Lung microvascular endothelial cell (primary cell): ENCODE data around the gene SLC26A1. TPM values are rescaled to one million over a fixed set of nuclear protein-coding genes. Genes with fewer than 3 reads are reported as not detected.

Source experiments
- DNase-seq, 2 donors: peaks; one replicate each; pipeline versions ENCODE4 v3.0.0 to v3.0.0-alpha.2; 2010; ENCODE audit warnings: low read depth in 2 of 2
- total RNA-seq: library from RNA; depleted of rRNA; stranded (reverse); fragments of >200 nt; gene quantifications from 2 replicates; pipeline ENCODE4 v1.2.1, GENCODE V29; 2014

SLC26A1 gene
- total RNA-seq, 1 donor from 2014 or later: 0.20 TPM

GRCh38 chr4:1014291-1015167 lies 21.3 kb upstream of the SLC26A1 start:
- no peak for DNase-seq

DNA sequence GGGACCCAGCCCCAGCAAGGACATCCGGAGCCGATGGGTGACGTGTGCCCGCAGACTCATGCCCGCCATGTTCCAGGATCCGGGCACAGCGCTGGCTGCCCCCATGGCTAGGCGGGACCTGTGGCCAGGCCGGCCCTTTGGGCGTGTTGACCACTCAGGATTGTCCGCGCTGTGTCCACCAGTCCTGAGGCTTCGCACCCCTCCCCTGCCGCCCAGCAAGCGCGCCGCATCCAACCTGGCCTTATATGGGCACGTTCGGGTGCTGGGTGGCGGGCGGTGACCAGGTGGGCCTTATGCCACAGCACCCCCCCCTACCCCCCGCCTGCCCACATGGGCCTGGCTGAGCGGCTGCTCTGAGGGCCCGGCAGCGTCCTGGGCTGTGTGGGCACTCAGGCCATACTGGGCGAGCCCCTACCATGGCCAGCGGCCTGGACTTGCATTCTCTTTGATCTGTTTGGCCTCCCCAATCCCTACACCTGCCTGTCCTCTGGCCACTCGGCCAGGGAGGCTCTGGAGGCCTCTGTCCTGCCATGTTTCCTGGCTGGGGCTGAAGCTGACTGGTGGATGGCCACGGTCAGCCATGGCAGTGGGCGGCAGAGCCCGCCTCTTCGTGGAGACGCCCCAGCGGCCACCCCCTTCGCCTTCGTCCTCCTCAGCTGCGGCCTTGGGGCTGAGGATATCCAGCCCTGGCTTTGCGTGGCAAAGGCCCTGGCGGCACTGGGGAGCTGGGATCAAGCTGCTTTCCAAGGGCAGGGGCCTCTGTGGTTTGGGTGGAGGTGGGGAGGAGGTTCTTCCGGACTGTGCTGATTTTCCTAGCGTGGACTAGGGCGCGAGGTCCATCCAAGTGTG lies 20.2 kb upstream of the SLC26A1 start:
- DNase-seq: no peak

DNA sequence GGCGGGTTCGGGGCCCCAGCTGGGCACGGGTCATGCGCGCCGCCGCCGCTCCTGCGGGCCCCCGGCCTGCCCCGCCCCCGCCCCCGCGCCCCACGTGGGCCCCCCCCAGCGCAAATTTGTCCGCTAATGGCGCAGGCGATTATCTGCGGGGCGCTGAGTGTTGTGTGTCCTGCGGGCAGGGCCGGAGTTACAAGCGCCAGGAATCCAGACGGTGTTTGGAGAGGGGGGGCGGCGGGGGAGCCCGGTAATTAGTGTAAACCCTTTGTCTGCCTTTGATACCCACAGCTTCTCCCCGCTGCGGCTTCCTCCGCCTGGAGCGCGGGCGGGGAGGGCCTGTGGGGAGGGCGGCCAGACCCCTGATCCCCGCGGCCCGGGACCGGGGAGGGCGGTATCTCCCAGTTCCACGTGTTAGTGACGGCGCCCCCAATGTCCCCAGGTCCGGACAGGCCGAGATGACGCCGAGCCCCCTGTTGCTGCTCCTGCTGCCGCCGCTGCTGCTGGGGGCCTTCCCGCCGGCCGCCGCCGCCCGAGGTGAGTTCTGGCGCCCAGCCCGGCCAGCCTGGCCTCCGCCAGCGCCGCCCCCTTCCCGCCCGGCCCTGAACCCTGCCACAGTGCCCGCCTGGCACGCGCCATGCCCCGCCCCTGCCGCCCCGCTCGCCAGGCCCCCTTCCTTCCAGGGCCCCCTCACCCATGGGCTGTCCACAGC lies 19.0 kb upstream of the SLC26A1 start:
- peak; percentile 30 to 66 for DNase-seq

GRCh38 chr4:1011666-1012033 lies 18.4 kb upstream of the SLC26A1 start:
- DNase-seq: no peak

DNA sequence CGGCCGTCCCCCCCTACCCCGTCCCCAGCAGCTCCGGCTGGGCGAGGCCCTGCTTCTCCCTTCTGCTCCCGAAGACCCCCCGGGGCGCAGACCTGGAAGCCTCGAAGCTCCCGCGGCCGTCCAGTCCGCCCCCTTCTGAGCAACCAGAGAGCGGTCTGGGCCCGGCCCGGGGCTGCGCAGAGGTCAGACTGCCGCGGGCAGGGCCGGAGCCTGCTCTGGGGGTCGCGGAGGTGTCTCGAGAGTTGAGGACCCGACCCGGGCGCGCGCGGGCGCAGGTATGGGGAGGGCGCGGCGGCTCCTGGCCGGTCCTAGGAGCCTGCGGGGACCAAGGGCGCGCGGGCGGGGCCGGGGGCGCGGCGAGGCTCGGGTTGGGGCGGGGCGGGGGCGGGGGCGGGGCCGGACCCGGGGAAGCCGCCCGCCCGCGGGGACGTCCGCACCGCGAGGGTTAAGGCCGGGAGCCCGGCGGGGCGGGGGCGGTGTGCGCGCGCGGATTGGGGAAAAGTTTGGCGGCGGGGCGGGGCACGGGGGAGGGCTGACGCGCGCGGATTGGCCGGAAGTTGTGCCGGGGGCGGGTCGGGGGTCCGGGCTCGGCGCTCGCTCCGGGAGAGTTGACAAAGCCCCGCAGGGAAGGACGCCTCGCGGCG lies 17.9 kb upstream of the SLC26A1 start, which contains the start of gene FGFRL1:
Gene FGFRL1, plus strand, starts transcription at position 605 of the 644 bp plus-strand sequence. CDS start 860 bp downstream, outside the sequence.
- DNase-seq: peak; percentile 86 to 93

GRCh38 chr4:1010395-1011021 lies 17.3 kb upstream of the SLC26A1 start:
- peak; percentile 35 to 54 for DNase-seq

DNA sequence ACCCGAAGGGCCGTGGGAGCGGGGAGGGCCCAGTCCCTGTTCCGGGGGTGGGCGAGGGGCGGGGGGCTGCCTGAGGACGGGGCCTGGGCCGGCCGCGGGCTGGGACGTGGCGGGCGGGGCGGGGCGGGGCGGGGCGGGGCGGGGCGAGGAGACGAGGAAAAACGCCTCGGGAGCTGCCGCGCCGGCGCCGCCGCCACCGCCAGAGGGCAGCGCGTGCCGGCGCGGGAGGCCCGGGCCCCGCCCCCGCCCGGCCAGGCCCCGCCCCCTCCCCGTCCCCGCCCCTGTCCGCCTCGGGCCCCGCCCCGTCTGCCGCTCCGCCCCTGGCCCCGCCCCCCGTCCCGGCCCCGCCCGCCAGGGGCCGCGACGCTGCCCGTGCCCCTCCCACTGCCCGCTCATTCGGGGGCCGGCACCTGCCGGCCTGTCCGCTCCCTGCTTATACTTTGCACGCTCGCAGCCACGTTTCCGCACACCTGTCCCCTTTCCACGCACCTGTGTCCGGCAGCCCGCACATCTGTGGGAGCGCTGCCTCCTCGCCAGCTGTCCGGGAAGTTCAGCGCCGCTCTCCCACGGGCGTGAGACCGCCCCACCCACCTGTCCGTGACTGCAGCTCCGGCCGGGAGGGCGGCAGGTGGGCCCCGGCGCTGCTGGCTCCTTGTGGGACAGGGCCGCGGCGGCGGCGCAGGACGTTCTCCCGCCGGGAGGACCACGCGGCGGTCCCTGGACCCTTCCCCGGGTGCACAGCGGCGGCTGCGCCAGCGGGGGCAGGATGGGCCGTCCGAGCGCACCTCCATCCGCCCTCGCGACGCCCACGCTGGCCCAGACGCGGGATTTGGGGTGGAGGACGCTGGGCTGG lies 16.6 kb upstream of the SLC26A1 start:
- DNase-seq: peak; percentile 59 to 75

GRCh38 chr4:1008840-1009541 lies 15.8 kb upstream of the SLC26A1 start:
- peak in 1 of 2 donors; percentile 16 for DNase-seq

DNA sequence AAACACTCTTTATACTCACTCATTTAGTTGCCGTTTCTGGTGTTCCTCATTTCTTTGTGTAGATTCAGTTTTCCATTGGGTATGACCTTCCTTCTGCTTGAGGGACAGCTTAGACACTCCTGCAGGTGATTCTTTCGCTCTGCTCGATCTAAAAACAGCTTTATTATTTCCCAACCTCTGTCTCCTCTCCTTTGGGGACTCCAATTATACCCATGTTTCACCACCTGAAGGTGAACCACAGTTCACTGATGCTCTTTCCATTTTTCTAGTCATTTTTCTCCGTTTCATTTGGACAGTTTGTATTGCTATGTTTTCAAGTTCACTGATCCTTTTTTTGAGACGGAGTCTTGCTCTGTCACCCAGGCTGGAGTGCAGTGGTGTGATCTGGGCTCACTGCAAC lies 13.7 kb upstream of the SLC26A1 start:
- no peak for DNase-seq

DNA sequence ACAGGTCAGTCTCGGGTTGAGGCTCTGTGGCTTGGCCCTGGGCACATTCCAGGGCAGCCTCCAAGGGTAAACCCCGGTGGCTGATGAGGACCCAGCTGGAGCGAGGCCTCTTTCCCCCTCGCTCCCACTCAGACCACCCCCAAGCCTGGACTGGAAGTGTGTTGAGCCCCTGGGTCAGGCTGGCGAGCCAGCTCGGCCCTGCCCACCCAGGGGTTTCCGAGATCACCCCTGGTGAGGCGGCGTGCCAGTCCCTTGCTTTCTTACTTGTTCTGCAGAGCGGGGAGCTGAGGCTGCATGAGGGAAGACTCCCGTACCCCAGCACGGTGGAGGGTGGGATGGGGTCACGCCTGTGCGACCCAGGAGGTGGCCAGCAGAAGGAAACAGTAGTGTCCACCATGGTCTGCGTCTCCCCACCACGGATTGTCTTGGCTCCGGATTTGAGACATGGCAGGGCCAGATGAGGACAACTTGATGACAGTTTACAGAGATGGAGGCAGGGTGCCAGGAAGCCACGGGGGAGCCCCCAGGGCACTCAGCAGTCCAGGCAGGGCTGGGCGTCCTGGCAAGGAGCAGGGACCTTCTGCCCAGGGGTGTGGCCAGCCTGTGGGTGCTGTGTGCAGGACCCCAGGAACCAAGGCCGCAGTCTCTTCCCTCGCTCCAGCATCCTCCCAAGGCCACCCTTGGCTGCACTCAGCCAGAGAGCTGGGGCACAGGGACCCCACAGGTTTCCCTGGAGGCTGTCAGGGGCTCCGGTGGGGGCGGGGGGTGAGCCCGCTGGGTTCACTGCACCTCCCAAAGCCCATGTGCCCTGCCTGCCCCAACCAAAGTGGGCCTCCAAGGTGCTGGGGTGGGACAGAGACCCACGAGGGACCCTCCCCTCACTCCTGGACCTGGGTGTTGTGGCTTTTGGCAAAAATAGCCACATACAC lies 11.6 kb upstream of the SLC26A1 start:
- DNase-seq: no peak

- DNase-seq: no peak
Observed at GRCh38 chr4:1004071-1004418, 10.8 kb upstream of the SLC26A1 start.

DNA sequence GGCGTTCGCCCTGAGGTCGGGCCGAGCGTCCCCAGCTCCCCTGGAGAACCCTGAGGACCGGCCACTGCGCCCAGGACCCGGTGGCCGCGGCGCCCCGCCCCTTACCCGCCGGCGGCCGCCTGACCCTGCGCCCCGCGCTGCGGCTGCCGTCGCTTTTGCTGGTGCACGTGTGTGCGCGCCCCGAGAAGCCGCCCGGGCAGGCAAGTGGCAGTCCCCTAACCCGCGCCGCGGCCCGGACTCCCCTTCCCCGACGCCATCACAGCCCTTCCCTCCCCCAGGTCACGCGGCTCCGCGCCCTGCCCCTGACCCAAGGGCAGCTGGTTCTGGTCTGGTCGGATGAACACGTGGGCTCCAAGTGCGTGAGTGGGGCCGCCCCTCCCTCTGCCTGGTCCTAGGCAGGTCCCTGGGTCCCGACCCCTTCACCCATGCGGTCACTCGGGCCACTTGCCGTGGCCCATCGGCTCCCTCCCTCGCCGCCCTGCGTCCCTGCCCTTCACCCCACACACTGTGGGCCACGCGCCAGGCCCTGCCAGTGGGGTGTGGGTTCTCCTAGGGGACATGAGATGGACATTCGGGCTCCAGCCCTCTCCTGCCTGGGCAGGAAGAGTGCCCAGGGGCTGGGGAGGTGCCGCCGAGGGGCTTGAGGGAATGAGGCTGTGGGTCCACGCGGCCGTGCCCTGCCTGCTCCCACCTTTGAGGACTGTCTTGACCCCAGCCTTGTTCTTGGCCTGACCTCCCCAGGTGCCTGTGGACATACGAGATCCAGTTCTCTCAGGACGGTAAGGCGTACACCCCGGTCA lies 10.3 kb upstream of the SLC26A1 start:
- no peak for DNase-seq

DNA sequence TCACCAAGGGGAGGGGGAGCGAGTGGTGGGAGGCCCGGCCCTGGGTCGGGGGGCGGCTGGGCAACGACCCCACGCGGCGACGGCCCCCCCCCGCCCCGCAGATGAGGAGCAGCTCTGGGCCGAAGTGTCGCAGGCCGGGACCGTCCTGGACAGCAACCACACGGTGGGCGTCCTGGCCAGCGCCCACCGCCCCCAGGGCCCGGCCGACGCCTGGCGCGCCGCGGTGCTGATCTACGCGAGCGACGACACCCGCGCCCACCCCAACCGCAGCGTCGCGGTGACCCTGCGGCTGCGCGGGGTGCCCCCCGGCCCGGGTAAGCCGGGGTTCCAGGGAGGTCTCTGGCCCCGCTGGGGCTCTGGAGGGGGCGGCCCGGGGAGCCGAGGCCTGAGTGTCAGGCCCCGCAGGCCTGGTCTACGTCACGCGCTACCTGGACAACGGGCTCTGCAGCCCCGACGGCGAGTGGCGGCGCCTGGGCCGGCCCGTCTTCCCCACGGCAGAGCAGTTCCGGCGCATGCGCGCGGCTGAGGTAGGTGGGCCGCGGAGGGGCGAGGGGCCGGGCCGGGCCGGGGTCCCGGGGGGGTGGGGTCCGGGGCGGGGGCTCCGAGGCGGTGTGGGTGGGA lies 9.5 kb upstream of the SLC26A1 start:
- DNase-seq: no peak

- peak; percentile 29 to 75 for DNase-seq
Observed at GRCh38 chr4:1002131-1002630, 9.0 kb upstream of the SLC26A1 start.

GRCh38 chr4:1001561-1002130 lies 8.4 kb upstream of the SLC26A1 start:
- DNase-seq: no peak

DNA sequence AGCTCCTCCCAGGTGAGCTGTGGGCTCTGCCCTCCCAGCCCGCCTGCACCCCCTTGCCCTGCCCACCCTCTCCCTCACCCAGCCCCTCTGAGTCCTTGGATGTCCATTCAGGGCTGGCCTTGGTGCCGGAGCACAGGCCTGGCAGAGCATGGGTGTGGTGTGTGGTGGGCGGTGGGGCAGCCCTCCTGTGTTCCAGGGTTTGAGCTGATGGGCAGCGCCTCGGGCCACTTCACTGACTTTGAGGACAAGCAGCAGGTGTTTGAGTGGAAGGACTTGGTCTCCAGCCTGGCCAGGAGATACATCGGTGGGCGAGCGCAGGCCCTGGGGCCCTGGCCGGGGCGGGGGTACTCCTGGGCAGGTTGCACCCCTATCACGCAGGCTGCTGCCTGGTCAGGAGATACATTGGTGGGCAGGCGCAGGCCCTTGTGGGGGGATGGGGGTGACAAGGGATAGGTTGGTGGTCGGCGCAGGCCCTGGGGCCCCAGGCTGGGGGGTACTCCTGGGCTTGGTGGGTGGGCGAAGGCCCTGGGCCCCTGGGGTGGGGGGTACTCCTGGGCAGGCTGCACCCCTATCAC lies 7.6 kb upstream of the SLC26A1 start:
- DNase-seq: no peak
